B cell (primary cell): ENCODE results near the gene DNAJC4.

Source experiments
- CTCF ChIP-seq: fragments of 200-600 bp; IDR thresholded peaks from one replicate; pipeline ENCODE4 v1.8.0; 2022; ENCODE audit warnings: antibody characterized with exemption, mild to moderate bottlenecking
- EZH2 ChIP-seq: IDR thresholded peaks from 2 replicates; pipeline ENCODE4 v1.6.1; 2012; ENCODE audit warnings: borderline replicate concordance, low read depth, mild to moderate bottlenecking, moderate library complexity, low read length; ENCODE audit not compliant: insufficient read depth, poor library complexity, severe bottlenecking

DNA sequence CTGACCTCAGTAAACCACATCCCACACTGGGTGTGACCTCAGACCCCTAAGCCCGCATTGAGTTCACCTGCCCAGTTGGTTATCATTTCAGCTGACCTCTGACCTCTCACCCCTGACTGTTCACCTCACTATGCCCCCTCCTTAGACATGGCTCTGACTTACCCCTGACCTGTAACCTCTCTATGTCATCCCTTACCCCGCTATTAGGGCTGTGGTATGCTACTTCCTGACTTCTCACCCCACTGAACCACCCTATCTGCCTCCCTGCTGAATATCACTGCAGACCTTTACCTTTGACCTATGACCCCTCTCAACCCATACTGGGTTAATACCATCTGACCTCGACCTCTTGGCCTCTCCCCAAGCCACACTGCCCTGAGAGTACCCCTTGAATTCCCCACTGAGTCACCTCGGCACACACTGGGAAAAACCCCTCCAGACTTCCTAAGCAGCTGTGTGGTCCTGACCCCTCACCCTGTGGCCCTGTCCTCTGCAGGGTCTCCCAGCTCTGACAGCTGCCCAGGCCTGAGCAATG lies 29.3 kb downstream of the DNAJC4 start:
- TF ChIP-seq CTCF (no peak), EZH2 (no peak)
